C4-2B (cell line): ENCODE results near the gene OR2F2.

ENCODE experiments used
- ZFX ChIP-seq: fragments of 450-650 bp; IDR thresholded peaks from 2 replicates; pipeline ENCODE4 v1.6.1; 2017
- TF ChIP-seq, protein P1 (sequence below): fragments of 450-650 bp; conservative IDR thresholded peaks from 2 replicates; pipeline ENCODE4 v1.5.1; 2017; ENCODE audit warnings: mild to moderate bottlenecking

DNA sequence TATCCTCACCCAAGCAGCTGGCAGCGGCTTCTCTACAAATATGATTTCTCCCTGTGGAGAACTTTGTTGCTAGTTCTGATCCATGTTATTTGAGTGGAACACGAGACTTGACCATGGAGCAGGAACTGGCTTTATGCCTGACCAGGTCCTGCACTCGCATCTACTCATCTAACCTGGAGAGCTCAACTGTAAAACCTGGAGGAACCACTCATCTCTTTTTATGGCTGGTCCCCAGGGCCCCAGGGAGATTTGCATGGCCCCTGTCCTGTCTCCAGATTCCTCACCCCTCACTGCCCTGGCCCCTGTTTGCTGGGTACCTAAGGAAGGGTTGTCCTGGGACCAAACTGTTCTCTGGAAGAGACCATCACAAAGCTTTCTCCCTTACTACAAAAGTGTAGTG lies 49.1 kb upstream of the OR2F2 start:
- TF ChIP-seq, protein P1, sequence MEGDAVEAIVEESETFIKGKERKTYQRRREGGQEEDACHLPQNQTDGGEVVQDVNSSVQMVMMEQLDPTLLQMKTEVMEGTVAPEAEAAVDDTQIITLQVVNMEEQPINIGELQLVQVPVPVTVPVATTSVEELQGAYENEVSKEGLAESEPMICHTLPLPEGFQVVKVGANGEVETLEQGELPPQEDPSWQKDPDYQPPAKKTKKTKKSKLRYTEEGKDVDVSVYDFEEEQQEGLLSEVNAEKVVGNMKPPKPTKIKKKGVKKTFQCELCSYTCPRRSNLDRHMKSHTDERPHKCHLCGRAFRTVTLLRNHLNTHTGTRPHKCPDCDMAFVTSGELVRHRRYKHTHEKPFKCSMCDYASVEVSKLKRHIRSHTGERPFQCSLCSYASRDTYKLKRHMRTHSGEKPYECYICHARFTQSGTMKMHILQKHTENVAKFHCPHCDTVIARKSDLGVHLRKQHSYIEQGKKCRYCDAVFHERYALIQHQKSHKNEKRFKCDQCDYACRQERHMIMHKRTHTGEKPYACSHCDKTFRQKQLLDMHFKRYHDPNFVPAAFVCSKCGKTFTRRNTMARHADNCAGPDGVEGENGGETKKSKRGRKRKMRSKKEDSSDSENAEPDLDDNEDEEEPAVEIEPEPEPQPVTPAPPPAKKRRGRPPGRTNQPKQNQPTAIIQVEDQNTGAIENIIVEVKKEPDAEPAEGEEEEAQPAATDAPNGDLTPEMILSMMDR, result no peak
- TF ChIP-seq ZFX, result no peak
